ENCODE results near the gene TSR3.

DNA sequence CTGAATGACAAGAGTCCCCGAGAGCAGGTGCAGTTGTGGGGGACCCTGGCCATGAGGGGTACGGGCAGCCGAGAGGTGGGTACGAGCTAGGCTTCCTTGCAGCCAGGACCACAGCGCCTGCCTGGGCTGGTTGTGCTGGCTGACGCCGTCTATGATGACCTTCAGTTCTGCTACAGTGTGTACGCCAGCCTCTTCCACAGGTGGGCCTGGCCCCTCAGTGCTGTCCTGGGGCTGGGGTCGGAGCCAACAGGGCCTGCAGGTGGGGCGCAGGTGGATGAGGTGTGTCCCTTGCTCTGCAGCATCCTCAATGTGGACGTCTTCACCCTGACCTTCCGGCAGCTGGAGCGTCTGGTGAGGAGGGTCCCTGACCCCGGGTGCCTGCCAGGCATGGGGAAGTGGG, 7.2 kb downstream of the TSR3 start:
- TF ChIP-seq, protein P1, sequence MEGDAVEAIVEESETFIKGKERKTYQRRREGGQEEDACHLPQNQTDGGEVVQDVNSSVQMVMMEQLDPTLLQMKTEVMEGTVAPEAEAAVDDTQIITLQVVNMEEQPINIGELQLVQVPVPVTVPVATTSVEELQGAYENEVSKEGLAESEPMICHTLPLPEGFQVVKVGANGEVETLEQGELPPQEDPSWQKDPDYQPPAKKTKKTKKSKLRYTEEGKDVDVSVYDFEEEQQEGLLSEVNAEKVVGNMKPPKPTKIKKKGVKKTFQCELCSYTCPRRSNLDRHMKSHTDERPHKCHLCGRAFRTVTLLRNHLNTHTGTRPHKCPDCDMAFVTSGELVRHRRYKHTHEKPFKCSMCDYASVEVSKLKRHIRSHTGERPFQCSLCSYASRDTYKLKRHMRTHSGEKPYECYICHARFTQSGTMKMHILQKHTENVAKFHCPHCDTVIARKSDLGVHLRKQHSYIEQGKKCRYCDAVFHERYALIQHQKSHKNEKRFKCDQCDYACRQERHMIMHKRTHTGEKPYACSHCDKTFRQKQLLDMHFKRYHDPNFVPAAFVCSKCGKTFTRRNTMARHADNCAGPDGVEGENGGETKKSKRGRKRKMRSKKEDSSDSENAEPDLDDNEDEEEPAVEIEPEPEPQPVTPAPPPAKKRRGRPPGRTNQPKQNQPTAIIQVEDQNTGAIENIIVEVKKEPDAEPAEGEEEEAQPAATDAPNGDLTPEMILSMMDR (conservative IDR thresholded peaks at IDR 0.05; ENCODE audit: low read depth, low read length), result no peak
- TF ChIP-seq EZH2 (IDR thresholded peaks at IDR 0.05; ENCODE audit: low read length, unreplicated experiment), result no peak
- no peak for TF ChIP-seq EZH2phosphoT487 (IDR thresholded peaks at IDR 0.05; ENCODE audit: borderline replicate concordance, low read length)
